ENCODE data around the gene DYNC1I1.

Gene DYNC1I1

GRCh38 chr7:96126382-96126781 is 354.0 kb downstream of the DYNC1I1 start:
- H3K27ac ChIP-seq = no peak overlapping the region
- TF ChIP-seq, protein P1, sequence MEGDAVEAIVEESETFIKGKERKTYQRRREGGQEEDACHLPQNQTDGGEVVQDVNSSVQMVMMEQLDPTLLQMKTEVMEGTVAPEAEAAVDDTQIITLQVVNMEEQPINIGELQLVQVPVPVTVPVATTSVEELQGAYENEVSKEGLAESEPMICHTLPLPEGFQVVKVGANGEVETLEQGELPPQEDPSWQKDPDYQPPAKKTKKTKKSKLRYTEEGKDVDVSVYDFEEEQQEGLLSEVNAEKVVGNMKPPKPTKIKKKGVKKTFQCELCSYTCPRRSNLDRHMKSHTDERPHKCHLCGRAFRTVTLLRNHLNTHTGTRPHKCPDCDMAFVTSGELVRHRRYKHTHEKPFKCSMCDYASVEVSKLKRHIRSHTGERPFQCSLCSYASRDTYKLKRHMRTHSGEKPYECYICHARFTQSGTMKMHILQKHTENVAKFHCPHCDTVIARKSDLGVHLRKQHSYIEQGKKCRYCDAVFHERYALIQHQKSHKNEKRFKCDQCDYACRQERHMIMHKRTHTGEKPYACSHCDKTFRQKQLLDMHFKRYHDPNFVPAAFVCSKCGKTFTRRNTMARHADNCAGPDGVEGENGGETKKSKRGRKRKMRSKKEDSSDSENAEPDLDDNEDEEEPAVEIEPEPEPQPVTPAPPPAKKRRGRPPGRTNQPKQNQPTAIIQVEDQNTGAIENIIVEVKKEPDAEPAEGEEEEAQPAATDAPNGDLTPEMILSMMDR (conservative IDR thresholded peaks at IDR 0.05) = no peak

DNA sequence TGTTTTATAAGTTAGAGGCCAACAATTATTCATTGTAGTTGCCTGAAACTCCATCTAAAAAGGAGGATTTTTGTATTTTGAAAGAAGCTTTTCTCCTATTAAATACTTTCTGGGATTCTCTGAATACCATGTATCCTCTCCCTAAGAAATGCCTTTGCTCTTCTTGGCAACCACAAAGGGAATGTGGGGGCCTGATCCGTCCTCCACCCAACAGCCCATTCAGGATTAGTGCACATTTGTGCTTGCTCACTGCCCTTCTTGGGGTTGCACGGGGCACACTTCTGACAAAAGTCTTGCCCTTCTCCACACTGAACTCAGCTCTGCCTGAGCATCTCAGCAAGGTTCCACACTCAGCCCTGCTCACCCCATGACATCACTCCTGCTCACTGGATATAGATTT is 355.4 kb downstream of the DYNC1I1 start:
- TF ChIP-seq, protein P1 (conservative IDR thresholded peaks at IDR 0.05) = no peak

DNA sequence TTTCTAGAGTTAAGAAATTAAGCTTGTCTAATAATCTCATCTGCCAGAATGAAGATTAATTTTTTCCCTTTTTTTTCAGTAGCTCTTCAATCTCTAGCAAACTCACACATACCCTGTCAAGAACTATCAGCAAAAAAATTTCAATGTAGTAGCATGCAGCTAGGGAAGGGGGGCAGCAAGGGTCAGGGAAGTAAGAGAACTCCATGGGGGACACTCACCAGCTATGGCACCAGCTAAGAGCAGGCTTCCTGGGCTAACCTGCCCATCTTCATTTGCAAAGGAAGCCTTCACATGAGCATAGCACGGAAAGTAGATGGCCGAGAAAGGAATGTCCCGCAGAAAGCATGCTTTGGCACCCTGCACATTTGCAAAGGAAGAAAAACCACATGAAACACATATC is 359.2 kb downstream of the DYNC1I1 start:
- TF ChIP-seq, protein P1 (conservative IDR thresholded peaks at IDR 0.05) = no peak
- no peak overlapping the region for H3K27ac ChIP-seq

More for the DNA sequence above, 355.4 kb downstream of the DYNC1I1 start:
- no peak overlapping the region for H3K27ac ChIP-seq

GRCh38 chr7:96135241-96135640 is 362.9 kb downstream of the DYNC1I1 start:
- H3K27ac ChIP-seq = no peak overlapping the region
- TF ChIP-seq, protein P1 (conservative IDR thresholded peaks at IDR 0.05) = no peak

- TF ChIP-seq, protein P1 (conservative IDR thresholded peaks at IDR 0.05) = no peak
- H3K27ac ChIP-seq = no peak overlapping the region
Measured at GRCh38 chr7:96136600-96137239, 364.4 kb downstream of the DYNC1I1 start.

GRCh38 chr7:96143495-96144259 is 371.3 kb downstream of the DYNC1I1 start:
- TF ChIP-seq, protein P1 (conservative IDR thresholded peaks at IDR 0.05) = no peak
- no peak overlapping the region for H3K27ac ChIP-seq

DNA sequence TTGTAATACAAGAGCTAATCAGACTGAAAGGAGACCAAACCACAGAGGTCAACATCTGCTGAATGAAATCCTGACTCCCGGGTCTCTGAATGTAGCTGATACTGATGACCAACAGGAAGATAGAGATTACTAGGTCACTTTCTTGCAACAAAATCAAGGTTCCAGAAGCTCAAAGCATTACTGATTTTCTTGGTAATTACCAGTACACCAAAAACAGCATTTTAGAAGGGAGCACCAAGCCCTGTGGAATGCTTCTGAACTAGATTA is 371.8 kb downstream of the DYNC1I1 start:
- TF ChIP-seq, protein P1 (conservative IDR thresholded peaks at IDR 0.05) = no peak

More for the DNA sequence above, 371.8 kb downstream of the DYNC1I1 start:
- no peak overlapping the region for H3K27ac ChIP-seq
